ENCODE measurements around the gene KAZN. TPM values are rescaled to one million over a fixed set of nuclear protein-coding genes. Genes with fewer than 3 reads are reported as not detected.

KAZN gene
- polyA plus RNA-seq, 1 of the 3 experiments (the other 2 are of a cell fraction): 6.8 TPM

GRCh38 chr1:14652840-14653239, 54.4 kb downstream of the KAZN start:
- H3K4me3 ChIP-seq (ENCODE audit: low read depth in 2 of 2, low read length in 1 of 2): no peak overlapping the region
- H3K4me1 ChIP-seq (ENCODE audit: control insufficient read depth in 1 of 2, insufficient read depth in 2 of 2, low read depth in 1 of 2, low read length in 1 of 2): no peaks in the 10 kb centered on the region
- H4K20me1 ChIP-seq (ENCODE audit: insufficient read depth): no peaks in the 10 kb centered on the region
- H2AFZ ChIP-seq (ENCODE audit: low read depth): no peak overlapping the region
- H3K9ac ChIP-seq: no peak overlapping the region
- H3K27me3 ChIP-seq (ENCODE audit: insufficient read depth): no peaks in the 10 kb centered on the region
- CTCF ChIA-PET: no interaction called here
- H3K36me3 ChIP-seq (replicated peaks in 1 of 2; ENCODE audit: control insufficient read depth in 1 of 2, insufficient read depth in 2 of 2, low read length in 1 of 2): no peaks in the 10 kb centered on the region
- no peak for DNase-seq
- 35% methylated on average over 3 of the region's 3 CpGs for WGBS (ENCODE audit: low lambda C conversion rate)
- POLR2A ChIA-PET: no interaction called here
- no peak overlapping the region for H3K4me2 ChIP-seq
- no peaks in the 10 kb centered on the region for H3K9me3 ChIP-seq
- H3F3A ChIP-seq (replicated peaks; ENCODE audit: insufficient read depth): no peaks in the 10 kb centered on the region
- H3K9me2 ChIP-seq: no peaks in the 10 kb centered on the region
- no peak overlapping the region for H3K27ac ChIP-seq (ENCODE audit: low read depth in 2 of 2, low read length in 1 of 2)
- no peak for TF ChIP-seq POLR2AphosphoS5 (IDR thresholded peaks at IDR 0.05; ENCODE audit: low read depth, low read length)
- H3K79me2 ChIP-seq (ENCODE audit: insufficient read depth): no peaks in the 10 kb centered on the region

GRCh38 chr1:14653461-14653960, 55.0 kb downstream of the KAZN start:
- H2AFZ ChIP-seq (ENCODE audit: low read depth): no peak overlapping the region
- no peaks in the 10 kb centered on the region for H4K20me1 ChIP-seq (ENCODE audit: insufficient read depth)
- TF ChIP-seq RAD21 (IDR thresholded peaks at IDR 0.05; ENCODE audit: low read length) (no peak), YY1 (IDR thresholded peaks at IDR 0.05; ENCODE audit: low read depth) (no peak), TEAD4 (IDR thresholded peaks at IDR 0.05; ENCODE audit: borderline replicate concordance, insufficient read depth) (no peak), CHD2 (IDR thresholded peaks at IDR 0.05; ENCODE audit: low read length, partially characterized antibody) (no peak), USF1 (IDR thresholded peaks at IDR 0.05; ENCODE audit: borderline replicate concordance, low read depth) (no peak), GATA2 (CRISPR knock-in tag; IDR thresholded peaks at IDR 0.05) (no peak), GABPA (IDR thresholded peaks at IDR 0.05; ENCODE audit: low read depth) (no peak), POLR2AphosphoS5 (IDR thresholded peaks at IDR 0.05; ENCODE audit: low read depth, low read length) (no peak)
- TF ChIP-seq, protein P1, sequence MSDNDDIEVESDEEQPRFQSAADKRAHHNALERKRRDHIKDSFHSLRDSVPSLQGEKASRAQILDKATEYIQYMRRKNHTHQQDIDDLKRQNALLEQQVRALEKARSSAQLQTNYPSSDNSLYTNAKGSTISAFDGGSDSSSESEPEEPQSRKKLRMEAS (IDR thresholded peaks at IDR 0.05; ENCODE audit: low read depth): no peak
- ChIA-PET CTCF (no interaction called here), POLR2A (no interaction called here)
- 35% methylated on average over 8 of the region's 8 CpGs for WGBS (ENCODE audit: low lambda C conversion rate)
- H3K27ac ChIP-seq (ENCODE audit: low read depth in 2 of 2, low read length in 1 of 2): no peak overlapping the region
- H3K79me2 ChIP-seq (ENCODE audit: insufficient read depth): no peaks in the 10 kb centered on the region
- no peaks in the 10 kb centered on the region for H3K9me3 ChIP-seq
- H3K36me3 ChIP-seq (replicated peaks in 1 of 2; ENCODE audit: control insufficient read depth in 1 of 2, insufficient read depth in 2 of 2, low read length in 1 of 2): no peaks in the 10 kb centered on the region
- no peak overlapping the region for H3K9ac ChIP-seq
- H3K4me2 ChIP-seq: no peak overlapping the region
- H3K4me1 ChIP-seq (ENCODE audit: control insufficient read depth in 1 of 2, insufficient read depth in 2 of 2, low read depth in 1 of 2, low read length in 1 of 2): no peaks in the 10 kb centered on the region
- H3K27me3 ChIP-seq (ENCODE audit: insufficient read depth): no peaks in the 10 kb centered on the region
- no peaks in the 10 kb centered on the region for H3F3A ChIP-seq (replicated peaks; ENCODE audit: insufficient read depth)
- no peaks in the 10 kb centered on the region for H3K9me2 ChIP-seq
- H3K4me3 ChIP-seq (ENCODE audit: low read depth in 2 of 2, low read length in 1 of 2): no peak overlapping the region
- no peak for DNase-seq

GRCh38 chr1:14654554-14654953, 56.1 kb downstream of the KAZN start:
- no peaks in the 10 kb centered on the region for H3K27me3 ChIP-seq (ENCODE audit: insufficient read depth)
- H3K4me3 ChIP-seq (ENCODE audit: low read depth in 2 of 2, low read length in 1 of 2): no peak overlapping the region
- no peak overlapping the region for H3K9ac ChIP-seq
- H4K20me1 ChIP-seq (ENCODE audit: insufficient read depth): no peaks in the 10 kb centered on the region
- H3K4me2 ChIP-seq: no peak overlapping the region
- H2AFZ ChIP-seq (ENCODE audit: low read depth): no peak overlapping the region
- 0% methylated on average over 1 of the region's 1 CpG for WGBS (ENCODE audit: low lambda C conversion rate)
- no peaks in the 10 kb centered on the region for H3K36me3 ChIP-seq (replicated peaks in 1 of 2; ENCODE audit: control insufficient read depth in 1 of 2, insufficient read depth in 2 of 2, low read length in 1 of 2)
- ChIA-PET POLR2A (no interaction called here), CTCF (no interaction called here)
- H3F3A ChIP-seq (replicated peaks; ENCODE audit: insufficient read depth): no peaks in the 10 kb centered on the region
- DNase-seq: no peak
- no peaks in the 10 kb centered on the region for H3K79me2 ChIP-seq (ENCODE audit: insufficient read depth)
- H3K27ac ChIP-seq (ENCODE audit: low read depth in 2 of 2, low read length in 1 of 2): no peak overlapping the region
- H3K4me1 ChIP-seq (ENCODE audit: control insufficient read depth in 1 of 2, insufficient read depth in 2 of 2, low read depth in 1 of 2, low read length in 1 of 2): no peaks in the 10 kb centered on the region
- no peaks in the 10 kb centered on the region for H3K9me2 ChIP-seq
- no peaks in the 10 kb centered on the region for H3K9me3 ChIP-seq
- TF ChIP-seq POLR2AphosphoS5 (IDR thresholded peaks at IDR 0.05; ENCODE audit: low read depth, low read length) (no peak), EP300 (IDR thresholded peaks at IDR 0.05; ENCODE audit: borderline replicate concordance in 1 of 2, low read depth in 1 of 2, low read length in 1 of 2) (no peak), FOXJ3 (CRISPR knock-in tag; IDR thresholded peaks at IDR 0.05) (no peak), TCF12 (IDR thresholded peaks at IDR 0.05) (no peak), SIN3A (IDR thresholded peaks at IDR 0.05; ENCODE audit: borderline replicate concordance, low read depth, low read length) (no peak), MEF2A (IDR thresholded peaks at IDR 0.05; ENCODE audit: borderline replicate concordance, low read depth) (no peak)
- TF ChIP-seq, protein P1 (IDR thresholded peaks at IDR 0.05; ENCODE audit: low read depth): no peak
- TF ChIP-seq, protein P2, sequence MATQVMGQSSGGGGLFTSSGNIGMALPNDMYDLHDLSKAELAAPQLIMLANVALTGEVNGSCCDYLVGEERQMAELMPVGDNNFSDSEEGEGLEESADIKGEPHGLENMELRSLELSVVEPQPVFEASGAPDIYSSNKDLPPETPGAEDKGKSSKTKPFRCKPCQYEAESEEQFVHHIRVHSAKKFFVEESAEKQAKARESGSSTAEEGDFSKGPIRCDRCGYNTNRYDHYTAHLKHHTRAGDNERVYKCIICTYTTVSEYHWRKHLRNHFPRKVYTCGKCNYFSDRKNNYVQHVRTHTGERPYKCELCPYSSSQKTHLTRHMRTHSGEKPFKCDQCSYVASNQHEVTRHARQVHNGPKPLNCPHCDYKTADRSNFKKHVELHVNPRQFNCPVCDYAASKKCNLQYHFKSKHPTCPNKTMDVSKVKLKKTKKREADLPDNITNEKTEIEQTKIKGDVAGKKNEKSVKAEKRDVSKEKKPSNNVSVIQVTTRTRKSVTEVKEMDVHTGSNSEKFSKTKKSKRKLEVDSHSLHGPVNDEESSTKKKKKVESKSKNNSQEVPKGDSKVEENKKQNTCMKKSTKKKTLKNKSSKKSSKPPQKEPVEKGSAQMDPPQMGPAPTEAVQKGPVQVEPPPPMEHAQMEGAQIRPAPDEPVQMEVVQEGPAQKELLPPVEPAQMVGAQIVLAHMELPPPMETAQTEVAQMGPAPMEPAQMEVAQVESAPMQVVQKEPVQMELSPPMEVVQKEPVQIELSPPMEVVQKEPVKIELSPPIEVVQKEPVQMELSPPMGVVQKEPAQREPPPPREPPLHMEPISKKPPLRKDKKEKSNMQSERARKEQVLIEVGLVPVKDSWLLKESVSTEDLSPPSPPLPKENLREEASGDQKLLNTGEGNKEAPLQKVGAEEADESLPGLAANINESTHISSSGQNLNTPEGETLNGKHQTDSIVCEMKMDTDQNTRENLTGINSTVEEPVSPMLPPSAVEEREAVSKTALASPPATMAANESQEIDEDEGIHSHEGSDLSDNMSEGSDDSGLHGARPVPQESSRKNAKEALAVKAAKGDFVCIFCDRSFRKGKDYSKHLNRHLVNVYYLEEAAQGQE (IDR thresholded peaks at IDR 0.05; ENCODE audit: low read depth, low read length): no peak
- TF ChIP-seq, protein P3, sequence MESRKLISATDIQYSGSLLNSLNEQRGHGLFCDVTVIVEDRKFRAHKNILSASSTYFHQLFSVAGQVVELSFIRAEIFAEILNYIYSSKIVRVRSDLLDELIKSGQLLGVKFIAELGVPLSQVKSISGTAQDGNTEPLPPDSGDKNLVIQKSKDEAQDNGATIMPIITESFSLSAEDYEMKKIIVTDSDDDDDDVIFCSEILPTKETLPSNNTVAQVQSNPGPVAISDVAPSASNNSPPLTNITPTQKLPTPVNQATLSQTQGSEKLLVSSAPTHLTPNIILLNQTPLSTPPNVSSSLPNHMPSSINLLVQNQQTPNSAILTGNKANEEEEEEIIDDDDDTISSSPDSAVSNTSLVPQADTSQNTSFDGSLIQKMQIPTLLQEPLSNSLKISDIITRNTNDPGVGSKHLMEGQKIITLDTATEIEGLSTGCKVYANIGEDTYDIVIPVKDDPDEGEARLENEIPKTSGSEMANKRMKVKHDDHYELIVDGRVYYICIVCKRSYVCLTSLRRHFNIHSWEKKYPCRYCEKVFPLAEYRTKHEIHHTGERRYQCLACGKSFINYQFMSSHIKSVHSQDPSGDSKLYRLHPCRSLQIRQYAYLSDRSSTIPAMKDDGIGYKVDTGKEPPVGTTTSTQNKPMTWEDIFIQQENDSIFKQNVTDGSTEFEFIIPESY (IDR thresholded peaks at IDR 0.05; ENCODE audit: borderline replicate concordance, low read depth): no peak
